ENCODE results near the gene PDE11A.

PDE11A gene

GRCh38 chr2:177753682-177754491 is 318.7 kb downstream of the PDE11A start:
- peak; percentile 95 for DNase-seq

- no peak for DNase-seq
Observed at GRCh38 chr2:177748360-177748759, 324.2 kb downstream of the PDE11A start.

GRCh38 chr2:177747384-177747783 is 325.2 kb downstream of the PDE11A start:
- no peak for DNase-seq

- DNase-seq = no peak
Observed at GRCh38 chr2:177746358-177746757, 326.2 kb downstream of the PDE11A start.

GRCh38 chr2:177745531-177745930 is 327.0 kb downstream of the PDE11A start:
- no peak for DNase-seq

- no peak for DNase-seq
Observed at GRCh38 chr2:177742851-177743250, 329.7 kb downstream of the PDE11A start.

GRCh38 chr2:177741866-177742265 is 330.7 kb downstream of the PDE11A start:
- no peak for DNase-seq

GRCh38 chr2:177740700-177741099 is 331.9 kb downstream of the PDE11A start:
- no peak for DNase-seq

GRCh38 chr2:177738461-177739235 is 333.9 kb downstream of the PDE11A start:
- no peak for DNase-seq

- no peak for DNase-seq
Observed at GRCh38 chr2:177735318-177735803, 337.2 kb downstream of the PDE11A start.

GRCh38 chr2:177733322-177733855 is 339.2 kb downstream of the PDE11A start:
- DNase-seq = no peak

GRCh38 chr2:177731384-177731783 is 341.2 kb downstream of the PDE11A start:
- DNase-seq = no peak

- no peak for DNase-seq
Observed at GRCh38 chr2:177730792-177731191, 341.8 kb downstream of the PDE11A start.

GRCh38 chr2:177730363-177730762 is 342.2 kb downstream of the PDE11A start:
- DNase-seq = no peak

GRCh38 chr2:177728920-177729319 is 343.7 kb downstream of the PDE11A start:
- DNase-seq = no peak

GRCh38 chr2:177728399-177728765 is 344.2 kb downstream of the PDE11A start:
- no peak for DNase-seq

- no peak for DNase-seq
Observed at GRCh38 chr2:177727577-177728398, 344.8 kb downstream of the PDE11A start.

- no peak for DNase-seq
Observed at GRCh38 chr2:177726931-177727348, 345.6 kb downstream of the PDE11A start.

GRCh38 chr2:177724398-177725287 is 347.9 kb downstream of the PDE11A start:
- no peak for DNase-seq

- DNase-seq = no peak
Observed at GRCh38 chr2:177723235-177723634, 349.3 kb downstream of the PDE11A start.

GRCh38 chr2:177721818-177722567 is 350.6 kb downstream of the PDE11A start:
- no peak for DNase-seq
